HG03135 (cell line): ENCODE data around the gene PLCH2.

Experiments used
- ATAC-seq: cut with Tn5 transposase; IDR thresholded peaks from one replicate; pipeline ENCODE4 v1.9.1; 2021; ENCODE audit warnings: mild to moderate bottlenecking, moderate library complexity; ENCODE audit not compliant: unreplicated experiment

The PLCH2 gene

GRCh38 chr1:2498648-2499047, 22.6 kb downstream of the PLCH2 start:
- no peak for ATAC-seq

DNA sequence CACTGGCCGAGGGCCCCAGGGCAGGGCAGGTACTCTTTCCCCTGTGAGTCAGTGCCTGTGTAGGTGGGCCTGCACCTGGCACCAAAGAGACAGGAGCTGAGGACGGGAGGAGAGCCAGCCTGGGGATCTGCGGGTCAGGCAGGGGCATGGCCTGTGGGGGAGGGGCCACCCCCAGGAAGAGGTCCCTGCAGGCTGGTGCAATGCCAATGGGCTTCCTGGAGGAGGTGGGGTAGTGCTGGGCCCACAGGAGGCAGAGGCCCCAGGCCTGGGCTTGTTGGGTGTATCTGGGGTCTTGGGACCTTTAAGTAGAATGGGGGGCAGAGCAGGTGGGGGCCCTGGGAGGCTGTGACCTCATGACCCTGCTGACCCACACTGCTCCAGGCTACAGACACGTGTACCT, 23.2 kb downstream of the PLCH2 start:
- no peak for ATAC-seq

- ATAC-seq, result no peak
These were observed 24.0 kb downstream of the PLCH2 start for GRCh38 chr1:2499986-2500596.

- ATAC-seq, result no peak
These were observed 25.1 kb downstream of the PLCH2 start for GRCh38 chr1:2501041-2501819.

DNA sequence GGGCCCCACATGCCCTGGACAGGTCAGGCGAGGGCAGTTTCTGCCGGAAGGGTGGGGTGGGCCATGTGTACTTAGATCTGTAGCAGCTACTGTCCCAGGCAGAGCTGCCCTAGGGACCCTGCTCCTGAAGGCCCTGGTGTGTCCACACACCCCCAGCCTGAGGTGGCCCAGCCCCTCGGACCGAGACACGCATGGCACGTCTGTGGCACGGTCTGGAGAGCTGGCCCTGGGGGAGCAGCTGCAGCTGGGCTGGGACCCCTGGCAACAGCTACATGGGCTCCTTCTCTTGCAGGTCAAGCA, 25.7 kb downstream of the PLCH2 start:
- ATAC-seq, result no peak

DNA sequence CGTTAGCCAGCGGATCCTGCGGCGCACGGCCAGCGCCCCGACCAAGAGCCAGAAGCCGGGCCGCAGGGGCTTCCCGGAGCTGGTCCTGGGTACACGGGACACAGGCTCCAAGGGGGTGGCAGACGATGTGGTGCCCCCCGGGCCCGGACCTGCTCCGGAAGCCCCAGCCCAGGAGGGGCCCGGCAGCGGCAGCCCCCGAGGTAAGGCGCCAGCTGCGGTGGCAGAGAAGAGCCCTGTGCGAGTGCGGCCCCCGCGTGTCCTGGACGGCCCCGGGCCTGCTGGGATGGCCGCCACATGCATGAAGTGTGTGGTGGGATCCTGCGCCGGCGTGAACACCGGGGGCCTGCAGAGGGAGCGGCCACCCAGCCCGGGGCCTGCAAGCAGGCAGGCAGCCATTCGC, 26.1 kb downstream of the PLCH2 start:
- ATAC-seq, result no peak

- no peak for ATAC-seq
These were observed 26.8 kb downstream of the PLCH2 start for GRCh38 chr1:2502661-2503553.

- no peak for ATAC-seq
These were observed 27.6 kb downstream of the PLCH2 start for GRCh38 chr1:2503554-2504224.

- ATAC-seq, result no peak
These were observed 28.3 kb downstream of the PLCH2 start for GRCh38 chr1:2504225-2504948.

GRCh38 chr1:2504949-2505272, 28.8 kb downstream of the PLCH2 start:
- ATAC-seq, result no peak

- ATAC-seq, result no peak
These were observed 29.4 kb downstream of the PLCH2 start for GRCh38 chr1:2505461-2505994.

GRCh38 chr1:2506007-2506860, 30.1 kb downstream of the PLCH2 start:
- ATAC-seq, result no peak

GRCh38 chr1:2506901-2507565, 30.9 kb downstream of the PLCH2 start:
- ATAC-seq, result no peak

DNA sequence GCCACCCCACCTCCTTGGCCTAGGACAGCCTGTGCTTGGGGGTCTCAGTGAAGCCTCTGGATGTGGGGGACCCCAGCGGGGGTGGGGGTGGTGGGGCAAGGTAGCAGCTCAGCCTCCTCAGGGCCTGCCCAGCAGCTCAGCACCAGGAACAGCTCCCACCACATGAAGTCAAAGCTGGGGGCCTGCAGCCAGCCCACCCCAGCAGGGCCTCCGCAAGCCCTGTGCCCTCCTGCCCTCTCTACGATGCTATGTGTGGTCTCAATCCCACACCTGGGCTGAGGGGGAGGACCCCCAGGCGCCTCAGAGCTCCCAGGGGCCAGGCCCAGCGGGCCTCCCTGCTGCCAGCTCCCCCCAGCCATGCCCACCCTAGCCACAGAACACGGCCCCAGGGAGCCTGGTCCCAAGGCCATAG, 31.7 kb downstream of the PLCH2 start:
- no peak for ATAC-seq

GRCh38 chr1:2508180-2508579, 32.1 kb downstream of the PLCH2 start:
- ATAC-seq, result no peak

DNA sequence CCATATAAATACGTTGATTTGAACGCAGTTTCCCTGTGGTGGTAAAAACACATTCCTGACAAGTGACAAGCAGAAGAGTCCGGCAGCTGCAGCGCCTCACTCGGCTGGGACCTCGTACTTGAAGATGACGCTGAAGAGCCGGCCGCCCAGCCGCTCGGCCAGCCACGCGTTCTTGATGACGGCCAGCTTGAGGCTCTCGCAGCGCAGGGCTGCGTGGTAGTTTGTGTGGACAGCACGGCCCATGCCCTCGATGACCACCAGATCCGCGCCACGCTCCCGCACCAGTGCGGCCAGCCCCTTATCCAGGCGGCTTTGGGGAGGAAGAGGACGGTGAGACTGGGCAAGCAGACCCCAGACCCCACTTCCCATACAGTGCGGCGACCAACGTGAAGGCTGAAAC, 32.7 kb downstream of the PLCH2 start:
- no peak for ATAC-seq

- ATAC-seq, result no peak
These were observed 33.5 kb downstream of the PLCH2 start for GRCh38 chr1:2509589-2509988.

DNA sequence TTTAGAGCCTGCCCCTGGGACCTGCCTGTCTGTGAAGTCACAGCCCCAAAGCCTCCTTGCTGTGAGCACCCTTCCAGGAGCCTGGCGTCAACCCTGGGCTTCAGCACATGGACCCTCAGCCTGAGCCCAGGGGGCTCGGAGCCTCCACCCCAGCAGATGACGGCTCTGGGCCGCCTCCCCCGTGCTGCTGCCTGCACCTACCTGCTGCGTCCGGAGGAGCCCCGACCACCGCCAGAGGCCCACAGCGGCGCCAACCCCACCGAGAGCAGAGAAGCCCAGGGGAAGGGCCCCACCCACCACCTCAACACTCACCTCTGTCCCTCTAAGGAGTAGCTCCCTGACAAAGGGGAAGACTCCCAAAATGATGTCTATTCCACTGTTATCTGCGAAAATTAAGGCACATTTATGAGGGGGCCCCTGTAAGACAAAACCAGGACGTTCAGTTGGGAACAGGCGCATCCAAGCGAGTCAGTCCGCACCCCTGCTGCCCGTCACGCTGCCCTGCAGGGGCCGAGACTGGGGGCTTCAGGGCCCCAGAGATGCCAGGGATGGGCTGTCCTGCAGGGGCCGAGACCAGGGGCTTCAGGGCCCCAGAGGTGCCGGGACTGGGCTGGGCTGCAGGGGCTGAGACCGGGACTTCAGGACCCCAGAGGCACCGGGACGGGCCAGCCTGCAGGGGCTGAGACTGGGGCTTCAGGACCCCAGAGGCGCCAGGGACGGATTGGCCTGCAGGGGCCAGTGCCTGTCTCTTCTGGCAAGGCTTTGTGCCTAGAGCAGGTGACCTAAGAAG, 34.5 kb downstream of the PLCH2 start:
- ATAC-seq, result no peak
